HepG2 (cell line): ENCODE measurements around the gene CETN2. TPM values are rescaled to one million over a fixed set of nuclear protein-coding genes. Genes with fewer than 3 reads are reported as not detected.

Source experiments
- ATAC-seq: fragments of 200-7000 bp; cut with Tn5 transposase; 3 replicates; pipeline ENCODE4 v1.9.1; 2020; ENCODE audit warnings: mild to moderate bottlenecking, moderate library complexity
- BruUV-seq: library from RNA; stranded (reverse); fragments of 400-500 nt; replicated peaks from 2 replicates; lab custom pipeline; 2021; lab: Mats Ljungman, UMichigan
- CTCF ChIA-PET: fragments of 300-600 bp; formaldehyde crosslinking; extraction: SDS; loops from one replicate; lab custom pipeline; 2021; ENCODE audit warnings: low total read pairs, inconsistent platforms, low intra/inter-chr PET ratio; lab: Yijun Ruan, JAX
- POLR2A ChIA-PET: fragments of 350-600 bp; sonication (Branson Sonifier 250); formaldehyde crosslinking; loops from one replicate; lab custom pipeline; 2020; ENCODE audit warnings: antibody characterized with exemption, inconsistent platforms; lab: Yijun Ruan, JAX
- DNase-seq: peaks from one replicate; pipeline ENCODE4 v3.0.0-alpha.2; 2015; ENCODE audit warnings: low spot score
- FAIRE-seq: peaks from 3 replicates; lab custom pipeline; 2011; peaks lifted over from hg19 to GRCh38; lab: Jason Lieb, UNC
- H2AFZ ChIP-seq: one replicate; pipeline ENCODE4 v1.6.1; 2011; ENCODE audit warnings: low read length, inconsistent platforms
- H3K27ac ChIP-seq: fragments of 300-600 bp; 3 replicates; pipeline ENCODE4 v1.8.0; 2011; ENCODE audit warnings: mixed run types, mild to moderate bottlenecking, mixed read lengths, low read length, inconsistent platforms; ENCODE audit not compliant: insufficient read depth; ENCODE audit errors: extremely low read length
- H3K27me3 ChIP-seq, 2 experiments: fragments of 200-600 bp in 1 of 2; 2 replicates in 1 of 2; 3 replicates in 1 of 2; pipeline versions ENCODE4 v1.6.0 to v1.8.0; 2011; ENCODE audit warnings: low read length in 2 of 2, mild to moderate bottlenecking in 2 of 2, moderate library complexity in 2 of 2, inconsistent platforms in 1 of 2; ENCODE audit not compliant: insufficient read depth in 2 of 2, control insufficient read depth in 1 of 2
- H3K36me3 ChIP-seq, 2 experiments: fragments of 200-600 bp in 1 of 2; replicated peaks in 1 of 2; 2 replicates in 1 of 2; 3 replicates in 1 of 2; pipeline versions ENCODE4 v1.5.1 to v1.8.0; 2011; ENCODE audit warnings: low read length in 2 of 2, inconsistent platforms in 1 of 2; ENCODE audit not compliant: insufficient read depth in 2 of 2, control insufficient read depth in 1 of 2
- H3K4me1 ChIP-seq: 2 replicates; pipeline ENCODE4 v1.5.1; 2012; ENCODE audit warnings: low read length, inconsistent platforms; ENCODE audit not compliant: insufficient read depth
- H3K4me2 ChIP-seq: 2 replicates; pipeline ENCODE4 v1.6.0; 2011; ENCODE audit warnings: low read depth, low read length, inconsistent platforms
- H3K4me3 ChIP-seq, 3 experiments: fragments of 200-600 bp in 1 of 3; sonication (generic), shearing (Covaris generic) in 1 of 3; replicated peaks in 1 of 3; 2 replicates each; pipeline ENCODE4 v1.5.1; 2011 to 2016; ENCODE audit warnings: low read length in 3 of 3, inconsistent platforms in 2 of 3, low read depth in 2 of 3, mild to moderate bottlenecking in 2 of 3, control low read depth in 1 of 3, mixed read lengths in 1 of 3; ENCODE audit not compliant: insufficient read depth in 1 of 3
- H3K79me2 ChIP-seq: one replicate; pipeline ENCODE4 v1.6.1; 2011; ENCODE audit warnings: low read length, inconsistent platforms; ENCODE audit not compliant: insufficient read depth
- H3K9ac ChIP-seq: 2 replicates; pipeline ENCODE4 v1.6.0; 2011; ENCODE audit warnings: mild to moderate bottlenecking, low read depth, low read length, inconsistent platforms; ENCODE audit not compliant: insufficient read depth
- H3K9me3 ChIP-seq: 2 replicates; pipeline ENCODE4 v1.5.1; 2012; ENCODE audit warnings: mild to moderate bottlenecking, low read length
- H4K20me1 ChIP-seq: 2 replicates; pipeline ENCODE4 v1.6.0; 2011; ENCODE audit warnings: inconsistent platforms, mild to moderate bottlenecking, low read length, moderate library complexity; ENCODE audit not compliant: insufficient read depth
- ARNT2 ChIP-seq: sonication (generic); formaldehyde crosslinking; IDR thresholded peaks from 2 replicates; pipeline ENCODE4 v1.8.0; 2022; ENCODE audit warnings: mild to moderate bottlenecking, low read depth, missing genetic modification reagents, moderate library complexity
- ATF7-NPFF ChIP-seq: sonication (generic); formaldehyde crosslinking; IDR thresholded peaks from 2 replicates; pipeline ENCODE4 v1.8.1; 2023; ENCODE audit warnings: mild to moderate bottlenecking, low read depth, missing genetic modification reagents, moderate library complexity
- KMT2A ChIP-seq: sonication (generic); formaldehyde crosslinking; IDR thresholded peaks from 2 replicates; pipeline ENCODE4 v1.4.0; 2020; ENCODE audit warnings: missing genetic modification reagents
- PAX8 ChIP-seq: sonication (generic); formaldehyde crosslinking; IDR thresholded peaks from 2 replicates; pipeline ENCODE4 v1.8.0; 2022; ENCODE audit warnings: mild to moderate bottlenecking, missing genetic modification reagents, borderline replicate concordance
- RCOR2 ChIP-seq: IDR thresholded peaks from 2 replicates; pipeline ENCODE4 v1.6.1; 2016; ENCODE audit warnings: missing biosample characterization, missing genetic modification reagents
- RNF2 ChIP-seq: fragments of 450-650 bp; conservative IDR thresholded peaks from 2 replicates; pipeline ENCODE4 v1.6.1; 2016; ENCODE audit warnings: low read depth
- SALL2 ChIP-seq: sonication (generic); formaldehyde crosslinking; IDR thresholded peaks from 2 replicates; pipeline ENCODE4 v1.8.1; 2023; ENCODE audit warnings: mild to moderate bottlenecking, missing genetic modification reagents, inconsistent platforms
- SP2 ChIP-seq: sonication (generic); formaldehyde crosslinking; IDR thresholded peaks from 2 replicates; pipeline ENCODE4 v1.5.1; 2020; ENCODE audit warnings: mild to moderate bottlenecking, missing genetic modification reagents
- TBX2 ChIP-seq: sonication (generic); formaldehyde crosslinking; IDR thresholded peaks from 2 replicates; pipeline ENCODE4 v1.5.0; 2020; ENCODE audit warnings: missing genetic modification reagents, mild to moderate bottlenecking, borderline replicate concordance
- TOE1 ChIP-seq: sonication (generic); formaldehyde crosslinking; IDR thresholded peaks from 2 replicates; pipeline ENCODE4 v1.4.0; 2020; ENCODE audit warnings: mild to moderate bottlenecking, missing genetic modification reagents
- XBP1 ChIP-seq: sonication (generic); formaldehyde crosslinking; IDR thresholded peaks from 2 replicates; pipeline ENCODE4 v1.5.0; 2020; ENCODE audit warnings: missing genetic modification reagents
- ZBTB20 ChIP-seq: sonication (generic); formaldehyde crosslinking; IDR thresholded peaks from 2 replicates; pipeline ENCODE4 v1.8.1; 2023; ENCODE audit warnings: missing genetic modification reagents, low read depth, mild to moderate bottlenecking, borderline replicate concordance
- ZFP82 ChIP-seq: sonication (generic); formaldehyde crosslinking; IDR thresholded peaks from 2 replicates; pipeline ENCODE4 v1.5.1; 2020; ENCODE audit warnings: mild to moderate bottlenecking, missing genetic modification reagents, borderline replicate concordance
- ZFP90 ChIP-seq: sonication (generic); formaldehyde crosslinking; IDR thresholded peaks from 2 replicates; pipeline ENCODE4 v1.8.0; 2022; ENCODE audit warnings: missing genetic modification reagents, mild to moderate bottlenecking, inconsistent platforms, borderline replicate concordance
- ZNF24 ChIP-seq: fragments of 450-650 bp; IDR thresholded peaks from 2 replicates; pipeline ENCODE4 v1.6.1; 2017; ENCODE audit warnings: antibody characterized with exemption, mild to moderate bottlenecking
- WGBS: methylation state at CpG from one replicate; pipeline ENCODE4 v1.1.6; 2017; ENCODE audit warnings: low lambda C conversion rate; 5-methylcytosine and 5-hydroxymethylcytosine counted together
- in situ Hi-C: cut with HindIII; loops from 2 replicates; pipeline ENCODE4 v1.10.0; 2017; ENCODE audit warnings: low pct_unique_long_range_greater_than_20kb; ENCODE audit not compliant: extremely low pct_ligation_motif_present
- intact Hi-C: fragments of 100-400 bp; cut with micrococcal nuclease; formaldehyde crosslinking; loops from one replicate; pipeline ENCODE4 v1.10.0; 2022; ENCODE audit not compliant: unreplicated experiment
- polyA plus RNA-seq, 8 experiments: library from polyadenylated mRNA; depleted of rRNA in 3 of 8; stranded (reverse) in 7 of 8; unstranded in 1 of 8; fragments of >200 nt; fragmentation: Illumina TruSeq in 4 of 8; extraction: Trizol in 4 of 8; gene quantifications; 2 replicates each; pipeline versions ENCODE4 v1.2.1 to v1.2.3, GENCODE V29; 2011 to 2016; ENCODE audit warnings: low read depth in 4 of 8, missing spikeins in 1 of 8, mixed read lengths in 1 of 8; ENCODE audit not compliant: insufficient read depth in 1 of 8
- total RNA-seq, 5 experiments: library from RNA; depleted of rRNA; stranded (reverse); fragments of >200 nt; fragmentation: Illumina TruSeq; extraction: Trizol; gene quantifications; 2 replicates each; pipeline ENCODE4 v1.2.3, GENCODE V29; 2016; ENCODE audit warnings: low read depth in 1 of 5
- TF ChIP-seq, protein P1 (sequence below): sonication (generic); formaldehyde crosslinking; IDR thresholded peaks from 2 replicates; pipeline ENCODE4 v1.5.0; 2020; ENCODE audit warnings: mild to moderate bottlenecking, missing genetic modification reagents, moderate library complexity
- TF ChIP-seq, protein P2 (sequence below): sonication (generic); formaldehyde crosslinking; IDR thresholded peaks from 2 replicates; pipeline ENCODE4 v1.4.0; 2020; ENCODE audit warnings: mild to moderate bottlenecking, missing genetic modification reagents
- TF ChIP-seq, protein P3 (sequence below): sonication (generic); formaldehyde crosslinking; IDR thresholded peaks from 2 replicates; pipeline ENCODE4 v1.4.0; 2020; ENCODE audit warnings: missing genetic modification reagents, borderline replicate concordance
- TF ChIP-seq, protein P4 (sequence below): sonication (generic); formaldehyde crosslinking; IDR thresholded peaks from 2 replicates; pipeline ENCODE4 v1.5.1; 2020; ENCODE audit warnings: missing genetic modification reagents, mild to moderate bottlenecking, borderline replicate concordance

Gene CETN2
- total and polyA plus RNA-seq, 2 of the 13 experiments (the other 11 are each of a cell fraction or from before 2014, with no cell fraction given) = 17.2 to 85.4 TPM

DNA sequence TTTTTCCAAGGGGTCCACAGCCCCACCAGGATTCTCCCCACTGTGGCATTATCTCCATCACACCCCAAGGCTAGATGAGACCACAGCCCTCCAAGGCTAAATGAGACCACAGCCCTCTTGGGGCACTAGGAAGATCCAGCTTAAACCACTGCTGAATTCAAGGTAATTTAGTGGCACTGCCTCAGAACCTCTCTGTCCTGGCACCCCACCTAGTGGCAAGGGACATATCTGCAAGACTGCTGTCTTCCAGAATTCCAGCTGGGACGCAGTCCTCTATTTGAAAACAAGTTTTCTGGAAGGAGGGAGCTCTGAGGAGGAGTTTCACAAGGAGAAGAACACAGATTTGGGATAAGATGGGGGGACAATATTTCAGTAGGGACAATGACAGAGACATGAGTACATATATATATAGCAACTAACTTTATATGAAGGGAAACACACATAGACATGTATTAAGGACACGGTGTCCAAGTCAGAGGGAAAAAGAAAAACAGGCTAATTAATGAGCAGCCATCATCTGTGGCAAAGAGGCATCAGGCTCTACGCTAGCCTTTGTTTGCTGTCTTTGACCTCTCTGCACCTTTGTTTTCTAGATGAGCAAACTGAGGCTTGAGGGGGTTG is 9.3 kb downstream of the CETN2 start (continued):
- TF ChIP-seq, protein P1, sequence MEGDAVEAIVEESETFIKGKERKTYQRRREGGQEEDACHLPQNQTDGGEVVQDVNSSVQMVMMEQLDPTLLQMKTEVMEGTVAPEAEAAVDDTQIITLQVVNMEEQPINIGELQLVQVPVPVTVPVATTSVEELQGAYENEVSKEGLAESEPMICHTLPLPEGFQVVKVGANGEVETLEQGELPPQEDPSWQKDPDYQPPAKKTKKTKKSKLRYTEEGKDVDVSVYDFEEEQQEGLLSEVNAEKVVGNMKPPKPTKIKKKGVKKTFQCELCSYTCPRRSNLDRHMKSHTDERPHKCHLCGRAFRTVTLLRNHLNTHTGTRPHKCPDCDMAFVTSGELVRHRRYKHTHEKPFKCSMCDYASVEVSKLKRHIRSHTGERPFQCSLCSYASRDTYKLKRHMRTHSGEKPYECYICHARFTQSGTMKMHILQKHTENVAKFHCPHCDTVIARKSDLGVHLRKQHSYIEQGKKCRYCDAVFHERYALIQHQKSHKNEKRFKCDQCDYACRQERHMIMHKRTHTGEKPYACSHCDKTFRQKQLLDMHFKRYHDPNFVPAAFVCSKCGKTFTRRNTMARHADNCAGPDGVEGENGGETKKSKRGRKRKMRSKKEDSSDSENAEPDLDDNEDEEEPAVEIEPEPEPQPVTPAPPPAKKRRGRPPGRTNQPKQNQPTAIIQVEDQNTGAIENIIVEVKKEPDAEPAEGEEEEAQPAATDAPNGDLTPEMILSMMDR = peak; percentile 61
- no peak for TF ChIP-seq ZFP82 (CRISPR knock-in tag)
- TF ChIP-seq XBP1 (CRISPR knock-in tag) = no peak
- no peak for TF ChIP-seq RNF2
- no peak for TF ChIP-seq ATF7-NPFF (CRISPR knock-in tag)
- no peak for TF ChIP-seq RCOR2

DNA sequence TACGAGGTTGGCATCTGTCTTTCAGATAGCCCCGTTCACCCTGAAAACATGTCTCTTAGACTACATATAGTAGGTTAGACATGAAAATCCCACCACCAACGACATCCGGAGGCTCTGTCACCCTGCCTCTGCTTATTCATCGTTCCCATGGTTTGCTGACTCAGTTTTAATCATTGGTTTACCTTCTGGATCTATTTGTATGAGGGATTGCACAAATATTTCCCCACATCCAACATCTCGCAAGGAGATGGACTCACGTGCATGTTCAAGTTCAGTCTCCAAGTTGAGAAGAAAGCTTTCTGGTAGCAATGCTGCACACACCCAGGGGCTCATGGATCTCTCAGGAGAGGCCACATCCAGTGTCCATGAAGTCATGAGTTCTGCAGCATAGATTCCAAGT is 10.8 kb downstream of the CETN2 start:
- POLR2A ChIA-PET = no interaction called here
- Histone ChIP-seq H3K4me2 (no peak overlapping the region), H3K4me1 (peaks cover 10% of the 10 kb centered on the region), H3K27ac (no peak overlapping the region), H3K27me3 (no peaks in the 10 kb centered on the region), H4K20me1 (no peaks in the 10 kb centered on the region), H2AFZ (no peak overlapping the region), H3K9ac (no peak overlapping the region), H3K79me2 (no peaks in the 10 kb centered on the region), H3K9me3 (no peaks in the 10 kb centered on the region), H3K4me3 (no peak overlapping the region), H3K36me3 (no peaks in the 10 kb centered on the region)
- 28% methylated on average over 5 of the region's 7 CpGs for WGBS
- intact Hi-C loops = no loop called here
- FAIRE-seq = no peak
- in situ Hi-C loops = loop anchor here (25.0 kb wide), 2 partner anchors 182 to 1082 kb away; partner anchors contain the start of genes CNGA2 and GABRQ
- CTCF ChIA-PET = no interaction called here
- no peak for ATAC-seq
- DNase-seq = no peak
- no TSS peak for BruUV-seq
- TF ChIP-seq ARNT2 (CRISPR knock-in tag) (no peak), ZNF24 (no peak), SP2 (CRISPR knock-in tag) (no peak), KMT2A (CRISPR knock-in tag) (no peak), SALL2 (CRISPR knock-in tag) (no peak), TBX2 (CRISPR knock-in tag) (no peak), ZBTB20 (no peak), PAX8 (CRISPR knock-in tag) (no peak), TOE1 (no peak), ZFP90 (no peak)
- TF ChIP-seq, protein P2, sequence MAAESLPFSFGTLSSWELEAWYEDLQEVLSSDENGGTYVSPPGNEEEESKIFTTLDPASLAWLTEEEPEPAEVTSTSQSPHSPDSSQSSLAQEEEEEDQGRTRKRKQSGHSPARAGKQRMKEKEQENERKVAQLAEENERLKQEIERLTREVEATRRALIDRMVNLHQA = no peak
- TF ChIP-seq, protein P3, sequence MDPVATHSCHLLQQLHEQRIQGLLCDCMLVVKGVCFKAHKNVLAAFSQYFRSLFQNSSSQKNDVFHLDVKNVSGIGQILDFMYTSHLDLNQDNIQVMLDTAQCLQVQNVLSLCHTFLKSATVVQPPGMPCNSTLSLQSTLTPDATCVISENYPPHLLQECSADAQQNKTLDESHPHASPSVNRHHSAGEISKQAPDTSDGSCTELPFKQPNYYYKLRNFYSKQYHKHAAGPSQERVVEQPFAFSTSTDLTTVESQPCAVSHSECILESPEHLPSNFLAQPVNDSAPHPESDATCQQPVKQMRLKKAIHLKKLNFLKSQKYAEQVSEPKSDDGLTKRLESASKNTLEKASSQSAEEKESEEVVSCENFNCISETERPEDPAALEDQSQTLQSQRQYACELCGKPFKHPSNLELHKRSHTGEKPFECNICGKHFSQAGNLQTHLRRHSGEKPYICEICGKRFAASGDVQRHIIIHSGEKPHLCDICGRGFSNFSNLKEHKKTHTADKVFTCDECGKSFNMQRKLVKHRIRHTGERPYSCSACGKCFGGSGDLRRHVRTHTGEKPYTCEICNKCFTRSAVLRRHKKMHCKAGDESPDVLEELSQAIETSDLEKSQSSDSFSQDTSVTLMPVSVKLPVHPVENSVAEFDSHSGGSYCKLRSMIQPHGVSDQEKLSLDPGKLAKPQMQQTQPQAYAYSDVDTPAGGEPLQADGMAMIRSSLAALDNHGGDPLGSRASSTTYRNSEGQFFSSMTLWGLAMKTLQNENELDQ = no peak
- TF ChIP-seq, protein P4, sequence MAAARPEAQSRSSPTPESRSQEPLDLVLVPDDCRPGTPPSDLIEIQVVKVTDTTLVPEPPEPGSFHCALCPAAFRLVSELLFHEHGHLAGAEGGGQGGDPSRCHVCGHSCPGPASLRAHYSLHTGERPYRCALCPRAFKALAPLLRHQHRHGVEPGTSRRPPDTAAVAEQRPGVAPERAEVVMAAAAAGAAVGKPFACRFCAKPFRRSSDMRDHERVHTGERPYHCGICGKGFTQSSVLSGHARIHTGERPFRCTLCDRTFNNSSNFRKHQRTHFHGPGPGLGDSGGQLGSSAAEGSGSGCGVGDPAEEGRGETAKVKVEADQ (CRISPR knock-in tag) = no peak
